ENCODE data around the gene PARD3B. TPM values are rescaled to one million over a fixed set of nuclear protein-coding genes. Genes with fewer than 3 reads are reported as not detected.

Gene PARD3B
- total and polyA plus RNA-seq, 12 donors: 0.46 to 12.4 (median 8.3) TPM

DNA sequence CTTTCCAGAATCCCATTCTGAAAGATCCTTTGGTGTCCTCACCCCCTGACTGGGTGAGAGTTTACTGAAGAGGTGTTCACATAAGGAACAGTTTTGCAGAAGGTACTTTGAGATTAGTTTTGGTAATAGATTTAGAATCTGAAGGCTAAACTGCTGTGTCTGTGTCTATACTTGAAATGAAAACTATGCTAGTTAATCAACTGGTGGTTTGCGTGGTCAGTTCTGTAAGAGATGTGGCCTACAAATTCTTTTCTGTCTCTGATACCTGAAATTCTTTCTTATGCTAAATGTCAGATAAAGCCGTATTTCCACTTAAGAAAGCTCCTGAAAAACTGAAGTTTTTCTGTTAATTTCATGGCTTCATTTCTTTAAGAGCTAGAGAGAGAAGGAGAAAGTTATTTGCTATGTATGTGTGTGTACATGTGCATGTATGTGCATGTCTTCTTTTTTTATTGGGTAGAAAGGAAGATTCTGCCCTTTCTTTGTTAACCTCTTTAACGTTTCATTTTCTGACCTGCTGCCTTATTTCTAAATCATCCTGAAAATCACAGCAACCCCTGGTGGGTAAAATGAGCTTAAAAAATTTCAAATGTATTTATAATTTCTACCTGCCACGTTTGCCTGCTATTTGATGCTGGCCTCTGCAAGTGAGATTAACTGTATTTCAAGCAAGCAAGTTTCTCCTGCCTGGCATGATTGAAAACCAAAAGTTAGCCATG is 585.0 kb downstream of the PARD3B start:
- TF ChIP-seq, protein P1, sequence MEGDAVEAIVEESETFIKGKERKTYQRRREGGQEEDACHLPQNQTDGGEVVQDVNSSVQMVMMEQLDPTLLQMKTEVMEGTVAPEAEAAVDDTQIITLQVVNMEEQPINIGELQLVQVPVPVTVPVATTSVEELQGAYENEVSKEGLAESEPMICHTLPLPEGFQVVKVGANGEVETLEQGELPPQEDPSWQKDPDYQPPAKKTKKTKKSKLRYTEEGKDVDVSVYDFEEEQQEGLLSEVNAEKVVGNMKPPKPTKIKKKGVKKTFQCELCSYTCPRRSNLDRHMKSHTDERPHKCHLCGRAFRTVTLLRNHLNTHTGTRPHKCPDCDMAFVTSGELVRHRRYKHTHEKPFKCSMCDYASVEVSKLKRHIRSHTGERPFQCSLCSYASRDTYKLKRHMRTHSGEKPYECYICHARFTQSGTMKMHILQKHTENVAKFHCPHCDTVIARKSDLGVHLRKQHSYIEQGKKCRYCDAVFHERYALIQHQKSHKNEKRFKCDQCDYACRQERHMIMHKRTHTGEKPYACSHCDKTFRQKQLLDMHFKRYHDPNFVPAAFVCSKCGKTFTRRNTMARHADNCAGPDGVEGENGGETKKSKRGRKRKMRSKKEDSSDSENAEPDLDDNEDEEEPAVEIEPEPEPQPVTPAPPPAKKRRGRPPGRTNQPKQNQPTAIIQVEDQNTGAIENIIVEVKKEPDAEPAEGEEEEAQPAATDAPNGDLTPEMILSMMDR (IDR thresholded peaks at IDR 0.05): no peak
- intact Hi-C loops (cut with DNase I): no loop called here
- H3K4me1 ChIP-seq: peaks cover 0 to 11% (median 0%) of the 10 kb centered on the region in 9 donors
- H3K36me3 ChIP-seq: peaks cover 0 to 9% (median 0%) of the 10 kb centered on the region in 9 donors
- whole genome bisulfite sequencing, 2 donors: 91 to 92% methylated on average over 4 of the region's 4 CpGs
- H3K9me3 ChIP-seq: no peaks in the 10 kb centered on the region
- H3K27ac ChIP-seq: no peak overlapping the region
- DNase-seq: no peak
- no peak for ATAC-seq
- H3K4me3 ChIP-seq: no peak overlapping the region
- no peaks in the 10 kb centered on the region for H3K27me3 ChIP-seq

DNA sequence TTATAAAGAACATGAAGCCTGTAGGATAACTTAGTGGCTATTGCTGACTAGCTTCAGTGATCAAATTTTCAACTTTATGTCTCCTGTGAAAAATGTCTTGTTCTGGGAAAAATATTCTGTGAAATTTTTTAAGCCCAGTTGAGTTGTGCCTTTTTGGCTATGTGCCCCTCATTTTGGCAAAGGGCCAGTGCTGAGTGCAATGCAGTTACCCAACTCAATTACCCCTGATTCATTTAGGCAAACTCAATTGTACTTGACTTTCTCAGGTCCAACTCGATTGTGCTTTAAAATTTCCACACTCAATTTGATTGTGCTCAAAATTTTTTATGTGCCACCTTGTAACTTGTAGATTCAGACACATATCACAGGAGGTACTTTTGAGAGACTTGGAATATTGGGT is 588.3 kb downstream of the PARD3B start:
- no peaks in the 10 kb centered on the region for H3K36me3 ChIP-seq
- no peaks in the 10 kb centered on the region for H3K27me3 ChIP-seq
- 84 to 94% methylated on average over 1 of the region's 1 CpG for WGBS, 2 donors
- TF ChIP-seq, protein P1 (IDR thresholded peaks at IDR 0.05): no peak
- ATAC-seq: no peak
- intact Hi-C loops (cut with DNase I): no loop called here
- H3K4me3 ChIP-seq: no peak overlapping the region
- DNase-seq: peak in 1 of 2 donors; percentile 33
- no peak overlapping the region for H3K27ac ChIP-seq
- peaks cover 0 to 11% (median 0%) of the 10 kb centered on the region in 9 donors for H3K4me1 ChIP-seq
- no peaks in the 10 kb centered on the region for H3K9me3 ChIP-seq

DNA sequence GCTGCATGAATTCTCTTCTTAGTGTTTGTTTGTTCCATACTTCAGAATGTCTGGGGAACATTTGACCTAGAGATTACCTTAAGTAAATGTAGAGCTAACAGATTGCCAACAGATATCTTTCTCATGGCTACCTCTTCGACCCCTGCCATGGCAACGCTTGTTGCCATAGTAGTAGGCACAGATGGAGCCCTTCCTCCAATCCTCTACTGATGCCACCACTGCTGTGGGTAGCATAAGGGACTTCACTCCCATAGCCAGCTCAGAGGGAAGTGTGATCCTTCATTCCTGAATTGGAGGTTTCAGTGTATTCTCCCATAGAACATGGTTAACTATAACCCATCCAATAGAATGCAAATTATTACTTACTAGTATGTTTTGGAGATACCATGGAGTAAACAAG is 593.5 kb downstream of the PARD3B start:
- Histone ChIP-seq H3K27ac (no peak overlapping the region), H3K4me1 (peaks cover 0 to 13% (median 0%) of the 10 kb centered on the region in 9 donors), H3K36me3 (no peaks in the 10 kb centered on the region), H3K4me3 (no peak overlapping the region), H3K9me3 (no peaks in the 10 kb centered on the region), H3K27me3 (no peaks in the 10 kb centered on the region)
- ATAC-seq: no peak
- DNase-seq: no peak
- TF ChIP-seq, protein P1 (IDR thresholded peaks at IDR 0.05): no peak
- intact Hi-C loops (cut with DNase I): no loop called here
- WGBS, 2 donors: 98 to 100% methylated on average over 2 of the region's 2 CpGs

DNA sequence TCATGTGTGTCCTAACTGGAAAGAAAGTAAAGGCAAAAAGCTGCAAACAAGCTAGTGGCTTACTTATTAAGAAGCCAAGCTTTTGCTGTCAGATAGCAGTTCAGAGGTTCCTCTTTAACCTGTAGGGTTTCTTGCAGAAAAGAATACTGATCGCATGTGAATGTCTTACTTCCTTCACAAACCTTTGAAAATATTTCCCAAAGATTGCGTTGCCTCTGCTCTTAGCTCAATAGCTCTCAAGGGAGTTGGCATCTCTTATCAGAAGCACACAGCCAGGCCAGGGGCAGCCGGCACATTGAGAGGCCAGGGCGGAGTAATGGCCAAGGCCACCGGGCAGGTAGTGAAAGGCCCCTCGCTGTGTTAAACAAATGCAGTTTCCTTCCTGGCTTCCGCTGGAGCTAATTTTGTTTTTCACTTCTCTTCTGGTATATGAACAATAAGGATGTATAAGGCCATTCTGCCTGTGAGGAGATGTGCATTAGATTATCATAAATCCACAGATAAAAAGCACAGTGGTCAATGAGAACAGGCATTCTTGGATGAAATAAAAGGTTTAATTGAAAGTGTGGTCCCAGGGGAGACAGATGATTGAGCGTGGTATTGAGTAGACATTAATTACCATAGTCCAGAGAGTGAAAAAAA is 594.7 kb downstream of the PARD3B start:
- intact Hi-C loops (cut with DNase I): no loop called here
- DNase-seq: peak; percentile 12 to 16
- no peak overlapping the region for H3K4me3 ChIP-seq
- H3K36me3 ChIP-seq: no peaks in the 10 kb centered on the region
- peaks cover 0 to 6% (median 0%) of the 10 kb centered on the region in 11 donors for H3K9me3 ChIP-seq
- no peaks in the 10 kb centered on the region for H3K27me3 ChIP-seq
- H3K27ac ChIP-seq: no peak overlapping the region
- TF ChIP-seq, protein P1 (IDR thresholded peaks at IDR 0.05): no peak
- WGBS, 2 donors: 47 to 52% methylated on average over 8 of the region's 8 CpGs
- peak in 6 of 8 donors; percentile 31 to 79 (median 60) for ATAC-seq
- H3K4me1 ChIP-seq: peaks cover 0 to 13% (median 0%) of the 10 kb centered on the region in 9 donors

Measured in heart right ventricle (tissue), 16 donors.